ENCODE data around the gene ARHGEF9. TPM values are rescaled to one million over a fixed set of nuclear protein-coding genes. Genes with fewer than 3 reads are reported as not detected.
"Not testable (repeated sequence)": the region's sequence is repeated elsewhere in the genome, so short reads cannot be mapped to it uniquely, and the experiment has no call there.

ARHGEF9 gene
- 16.5 and 34.0 TPM in 2 replicates for total RNA-seq (2014; rRNA removed; shearing (Covaris generic))

- DNase-seq: peak; percentile 78
- H3K4me3 ChIP-seq (ENCODE audit: insufficient read depth, low read depth, low read length): peak within 1 kb of the TSS; percentile 48
- no peaks in the 10 kb centered on the region for H3K27me3 ChIP-seq (ENCODE audit: control insufficient read depth, insufficient read depth, low read length)
- H3K36me3 ChIP-seq (replicated peaks; ENCODE audit: control insufficient read depth, insufficient read depth, low read length): no peaks in the 10 kb centered on the region
Measured at GRCh38 chrX:63784902-63785707, at the start of gene ARHGEF9. Gene ARHGEF9, minus strand, starts transcription at chrX:63785214. Its CDS starts 69 bp downstream, at chrX:63785145.

DNA sequence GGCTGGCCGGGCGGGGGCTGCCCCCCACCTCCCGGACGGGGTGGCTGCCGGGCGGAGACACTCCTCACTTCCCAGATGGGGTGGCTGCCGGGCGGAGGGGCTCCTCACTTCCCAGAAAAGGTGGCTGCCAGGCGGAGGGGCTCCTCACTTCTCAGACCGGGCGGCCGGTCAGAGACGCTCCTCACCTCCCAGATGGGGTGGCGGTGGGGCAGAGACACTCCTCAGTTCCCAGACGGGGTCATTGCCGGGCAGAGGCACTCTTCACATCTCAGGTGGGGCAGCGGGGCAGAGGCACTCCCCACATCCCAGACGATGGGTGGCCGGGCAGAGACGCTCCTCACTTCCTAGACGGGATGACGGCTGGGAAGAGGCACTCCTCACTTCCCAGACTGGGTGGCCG, 40.4 kb upstream of the ARHGEF9 start:
- H3K27me3 ChIP-seq (ENCODE audit: control insufficient read depth, insufficient read depth, low read length); DNase-seq; H3K36me3 ChIP-seq (replicated peaks; ENCODE audit: control insufficient read depth, insufficient read depth, low read length); H3K4me3 ChIP-seq (ENCODE audit: insufficient read depth, low read depth, low read length): not testable (repeated sequence)

- H3K36me3 ChIP-seq (replicated peaks; ENCODE audit: control insufficient read depth, insufficient read depth, low read length): no peaks in the 10 kb centered on the region
- no peak for DNase-seq
- H3K4me3 ChIP-seq (ENCODE audit: insufficient read depth, low read depth, low read length): no peak overlapping the region
- no peaks in the 10 kb centered on the region for H3K27me3 ChIP-seq (ENCODE audit: control insufficient read depth, insufficient read depth, low read length)
Measured at GRCh38 chrX:63818156-63818555, 33.1 kb upstream of the ARHGEF9 start.

DNA sequence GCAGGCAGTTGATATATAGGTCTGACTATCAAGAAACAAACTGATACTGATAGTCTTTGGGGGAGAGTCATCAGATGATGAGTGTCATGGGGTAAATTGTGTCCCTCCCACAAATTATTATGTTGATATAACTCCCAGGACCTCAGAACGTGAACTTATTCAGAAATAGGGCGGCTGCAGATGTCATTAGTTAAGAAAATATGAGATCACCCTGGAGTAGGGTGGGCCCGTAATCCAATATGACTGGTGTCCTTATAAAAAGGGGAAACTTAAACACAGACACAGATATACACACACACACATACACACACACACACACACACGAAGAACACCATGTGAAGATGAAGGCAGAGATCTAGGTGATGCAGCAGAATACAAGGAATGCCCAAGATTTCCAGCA, 32.7 kb upstream of the ARHGEF9 start:
- no peak for DNase-seq
- Histone ChIP-seq H3K27me3 (ENCODE audit: control insufficient read depth, insufficient read depth, low read length) (no peaks in the 10 kb centered on the region), H3K4me3 (ENCODE audit: insufficient read depth, low read depth, low read length) (no peak overlapping the region), H3K36me3 (replicated peaks; ENCODE audit: control insufficient read depth, insufficient read depth, low read length) (no peaks in the 10 kb centered on the region)

- DNase-seq: no peak
- no peaks in the 10 kb centered on the region for H3K27me3 ChIP-seq (ENCODE audit: control insufficient read depth, insufficient read depth, low read length)
- no peaks in the 10 kb centered on the region for H3K36me3 ChIP-seq (replicated peaks; ENCODE audit: control insufficient read depth, insufficient read depth, low read length)
- no peak overlapping the region for H3K4me3 ChIP-seq (ENCODE audit: insufficient read depth, low read depth, low read length)
Measured at GRCh38 chrX:63812823-63813222, 27.8 kb upstream of the ARHGEF9 start.

GRCh38 chrX:63810746-63811145, 25.7 kb upstream of the ARHGEF9 start:
- DNase-seq: no peak
- H3K27me3 ChIP-seq (ENCODE audit: control insufficient read depth, insufficient read depth, low read length): no peaks in the 10 kb centered on the region
- H3K36me3 ChIP-seq (replicated peaks; ENCODE audit: control insufficient read depth, insufficient read depth, low read length): no peaks in the 10 kb centered on the region
- no peak overlapping the region for H3K4me3 ChIP-seq (ENCODE audit: insufficient read depth, low read depth, low read length)

DNA sequence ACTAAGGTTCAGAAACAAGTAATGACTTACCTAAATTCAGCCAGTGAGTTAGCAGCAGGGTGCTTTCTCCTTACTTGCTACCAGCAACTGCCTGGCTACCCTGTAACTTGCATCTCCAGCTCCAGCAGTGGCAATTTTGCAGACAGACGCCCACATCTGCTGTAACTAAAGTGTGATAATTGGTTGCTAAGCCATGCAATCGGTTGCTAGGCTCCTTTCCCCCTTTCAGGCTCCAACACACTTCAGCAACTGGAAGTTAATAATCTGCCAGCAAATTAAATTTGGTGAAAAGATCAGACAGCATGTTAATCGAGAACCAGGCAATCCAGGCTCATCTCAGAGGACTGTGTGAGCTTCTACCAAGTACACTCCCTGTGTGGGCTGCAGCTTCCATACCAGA, 24.2 kb upstream of the ARHGEF9 start:
- H3K27me3 ChIP-seq (ENCODE audit: control insufficient read depth, insufficient read depth, low read length): no peaks in the 10 kb centered on the region
- DNase-seq: no peak
- H3K4me3 ChIP-seq (ENCODE audit: insufficient read depth, low read depth, low read length): no peak overlapping the region
- no peaks in the 10 kb centered on the region for H3K36me3 ChIP-seq (replicated peaks; ENCODE audit: control insufficient read depth, insufficient read depth, low read length)

DNA sequence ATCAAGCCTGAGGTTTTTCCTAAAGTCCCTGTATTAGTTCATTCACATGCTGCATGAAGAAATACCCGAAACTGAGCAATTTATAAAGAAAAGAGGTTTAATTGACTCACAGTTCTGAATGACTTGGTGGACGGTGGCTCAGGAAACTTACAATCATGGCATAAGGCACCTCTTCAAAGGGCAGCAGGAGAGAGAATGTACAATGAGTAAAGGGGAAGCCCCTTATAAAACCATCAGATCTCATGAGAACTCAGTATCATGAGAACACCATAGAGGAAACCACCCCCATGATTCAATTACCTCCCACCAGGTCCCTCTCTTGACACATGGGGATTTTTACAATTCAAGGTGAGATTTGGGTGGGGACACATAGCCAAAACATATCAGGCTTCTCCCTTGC, 10.4 kb upstream of the ARHGEF9 start:
- not testable (repeated sequence) for DNase-seq; H3K4me3 ChIP-seq (ENCODE audit: insufficient read depth, low read depth, low read length); H3K27me3 ChIP-seq (ENCODE audit: control insufficient read depth, insufficient read depth, low read length); H3K36me3 ChIP-seq (replicated peaks; ENCODE audit: control insufficient read depth, insufficient read depth, low read length)

GRCh38 chrX:63785708-63786040, 660 bp upstream of the ARHGEF9 start:
- Histone ChIP-seq H3K36me3 (replicated peaks; ENCODE audit: control insufficient read depth, insufficient read depth, low read length) (no peaks in the 10 kb centered on the region), H3K4me3 (ENCODE audit: insufficient read depth, low read depth, low read length) (peak overlapping the region; percentile 48; the same call in 1 of the 2 replicates), H3K27me3 (ENCODE audit: control insufficient read depth, insufficient read depth, low read length) (no peaks in the 10 kb centered on the region)
- DNase-seq: no peak

DNA sequence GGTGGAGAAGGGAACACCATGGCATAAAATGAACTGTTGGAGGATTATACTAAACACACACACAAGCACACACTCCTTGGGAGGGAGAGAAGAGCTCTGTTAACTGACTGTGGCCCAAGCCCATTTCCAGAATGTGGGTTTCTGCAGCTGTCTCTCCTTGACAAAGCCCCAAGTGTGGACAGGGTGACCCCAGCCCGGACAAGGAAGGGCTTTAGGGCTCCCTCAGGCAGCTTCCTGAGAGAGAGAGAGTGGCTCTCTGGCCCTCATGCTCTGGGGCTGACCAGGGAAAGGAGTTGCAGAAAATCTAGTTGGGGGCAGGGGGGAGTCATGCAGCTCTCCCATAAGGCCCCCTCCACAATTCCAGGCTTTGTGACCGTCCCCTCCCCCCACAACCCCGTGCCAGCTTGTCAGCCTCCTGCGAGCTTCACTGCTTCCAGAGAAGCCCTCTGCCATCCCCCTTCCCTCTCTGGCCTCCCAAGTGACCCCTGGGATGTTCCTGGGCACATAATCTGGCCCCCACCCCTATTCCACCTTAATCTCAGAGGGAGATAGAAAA, 590 bp downstream of the ARHGEF9 start:
- H3K27me3 ChIP-seq (ENCODE audit: control insufficient read depth, insufficient read depth, low read length): no peaks in the 10 kb centered on the region
- H3K36me3 ChIP-seq (replicated peaks; ENCODE audit: control insufficient read depth, insufficient read depth, low read length): no peaks in the 10 kb centered on the region
- peak overlapping the region; percentile 48 for H3K4me3 ChIP-seq (ENCODE audit: insufficient read depth, low read depth, low read length)
- DNase-seq: no peak

DNA sequence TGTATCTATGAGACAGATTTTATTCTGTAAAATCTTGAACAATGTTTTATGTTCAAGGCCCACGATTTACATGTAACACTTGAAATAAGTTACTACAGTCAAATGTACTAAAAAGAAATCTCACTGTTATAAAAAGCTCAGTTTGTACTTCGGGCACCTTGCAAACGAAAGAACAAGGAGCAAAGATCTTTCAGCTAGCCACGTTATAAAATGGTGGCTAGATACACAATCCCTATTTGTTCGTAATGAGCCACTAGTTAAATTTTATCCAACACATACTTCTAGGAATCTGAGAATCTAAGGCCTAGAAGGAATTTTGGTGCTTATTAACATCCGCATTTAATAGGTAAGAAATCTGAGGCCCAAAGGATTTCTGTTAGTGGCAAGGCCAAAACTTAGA, 2.5 kb downstream of the ARHGEF9 start:
- Histone ChIP-seq H3K36me3 (replicated peaks; ENCODE audit: control insufficient read depth, insufficient read depth, low read length) (no peaks in the 10 kb centered on the region), H3K4me3 (ENCODE audit: insufficient read depth, low read depth, low read length) (no peak overlapping the region), H3K27me3 (ENCODE audit: control insufficient read depth, insufficient read depth, low read length) (no peaks in the 10 kb centered on the region)
- no peak for DNase-seq

DNA sequence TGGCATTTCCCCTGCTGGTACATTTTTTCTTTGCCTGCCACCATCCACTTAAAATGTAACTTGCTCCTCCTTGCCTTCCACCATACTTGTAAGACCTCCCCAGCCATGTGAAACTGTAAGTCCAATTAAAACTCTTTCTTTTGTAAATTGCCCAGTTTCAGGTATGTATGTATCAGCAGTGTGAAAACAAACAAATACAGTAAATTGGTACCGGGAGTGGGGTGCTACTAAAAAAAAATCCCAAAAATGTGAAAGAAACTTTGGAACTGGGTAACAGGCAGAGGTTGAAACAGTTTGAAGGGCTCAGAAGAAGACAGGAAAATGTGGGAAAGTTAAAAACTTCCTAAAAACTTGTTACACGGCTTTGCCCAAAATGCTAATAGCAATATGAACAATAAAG, 16.3 kb downstream of the ARHGEF9 start:
- no peak for DNase-seq
- Histone ChIP-seq H3K4me3 (ENCODE audit: insufficient read depth, low read depth, low read length) (no peak overlapping the region), H3K27me3 (ENCODE audit: control insufficient read depth, insufficient read depth, low read length) (no peaks in the 10 kb centered on the region), H3K36me3 (replicated peaks; ENCODE audit: control insufficient read depth, insufficient read depth, low read length) (no peaks in the 10 kb centered on the region)

GRCh38 chrX:63765712-63766111, 19.3 kb downstream of the ARHGEF9 start:
- Histone ChIP-seq H3K27me3 (ENCODE audit: control insufficient read depth, insufficient read depth, low read length) (no peaks in the 10 kb centered on the region), H3K36me3 (replicated peaks; ENCODE audit: control insufficient read depth, insufficient read depth, low read length) (no peaks in the 10 kb centered on the region), H3K4me3 (ENCODE audit: insufficient read depth, low read depth, low read length) (no peak overlapping the region)
- no peak for DNase-seq

DNA sequence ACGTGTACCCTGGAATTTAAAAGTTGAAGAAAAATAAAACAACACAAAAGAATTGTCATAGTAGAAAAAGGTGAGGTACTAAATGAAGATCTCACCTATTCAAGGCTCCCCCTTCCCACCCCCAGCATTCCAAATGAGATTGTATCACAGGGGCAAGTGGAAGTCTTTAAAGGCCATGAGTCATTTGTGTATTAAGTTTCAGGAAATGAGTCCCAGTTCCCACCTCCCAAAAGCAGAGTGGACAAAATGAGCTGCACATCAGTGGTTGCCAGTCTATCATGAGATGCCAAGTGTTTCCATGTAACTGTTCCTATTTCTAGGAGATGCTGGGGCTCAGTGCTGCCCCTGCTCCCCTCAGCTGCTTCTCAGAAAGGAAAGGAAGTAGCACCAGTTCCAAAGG, 20.1 kb downstream of the ARHGEF9 start:
- no peak overlapping the region for H3K4me3 ChIP-seq (ENCODE audit: insufficient read depth, low read depth, low read length)
- no peak for DNase-seq
- H3K36me3 ChIP-seq (replicated peaks; ENCODE audit: control insufficient read depth, insufficient read depth, low read length): no peaks in the 10 kb centered on the region
- H3K27me3 ChIP-seq (ENCODE audit: control insufficient read depth, insufficient read depth, low read length): no peaks in the 10 kb centered on the region

DNA sequence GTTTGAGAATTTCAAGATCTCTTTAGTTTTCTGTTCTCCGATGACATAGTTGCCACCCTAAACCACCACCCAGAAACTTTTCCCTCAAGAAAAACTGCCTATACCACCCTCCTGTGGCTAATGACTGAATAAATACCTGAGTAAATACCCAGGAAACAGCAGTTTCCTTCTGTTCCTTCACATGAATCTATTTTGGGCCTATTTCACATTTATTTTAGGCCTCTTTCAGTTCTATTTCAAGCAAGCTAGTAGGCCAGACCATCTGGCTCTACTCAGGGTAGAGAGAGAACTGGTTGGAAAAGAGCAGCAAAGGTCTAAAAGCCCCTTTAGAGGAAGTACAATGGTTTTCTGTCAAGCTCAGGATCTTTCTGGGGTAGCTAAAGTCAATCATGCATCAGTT, 23.4 kb downstream of the ARHGEF9 start:
- DNase-seq: no peak
- H3K4me3 ChIP-seq (ENCODE audit: insufficient read depth, low read depth, low read length): no peak overlapping the region
- H3K36me3 ChIP-seq (replicated peaks; ENCODE audit: control insufficient read depth, insufficient read depth, low read length): no peaks in the 10 kb centered on the region
- no peaks in the 10 kb centered on the region for H3K27me3 ChIP-seq (ENCODE audit: control insufficient read depth, insufficient read depth, low read length)

All from H7 (cell line).